Measurements from ENCODE around the gene ATP5F1D. TPM values are rescaled to one million over a fixed set of nuclear protein-coding genes. Genes with fewer than 3 reads are reported as not detected.

ATP5F1D gene
- total RNA-seq, 1 experiment from 2014 or later = 157 TPM

DNA sequence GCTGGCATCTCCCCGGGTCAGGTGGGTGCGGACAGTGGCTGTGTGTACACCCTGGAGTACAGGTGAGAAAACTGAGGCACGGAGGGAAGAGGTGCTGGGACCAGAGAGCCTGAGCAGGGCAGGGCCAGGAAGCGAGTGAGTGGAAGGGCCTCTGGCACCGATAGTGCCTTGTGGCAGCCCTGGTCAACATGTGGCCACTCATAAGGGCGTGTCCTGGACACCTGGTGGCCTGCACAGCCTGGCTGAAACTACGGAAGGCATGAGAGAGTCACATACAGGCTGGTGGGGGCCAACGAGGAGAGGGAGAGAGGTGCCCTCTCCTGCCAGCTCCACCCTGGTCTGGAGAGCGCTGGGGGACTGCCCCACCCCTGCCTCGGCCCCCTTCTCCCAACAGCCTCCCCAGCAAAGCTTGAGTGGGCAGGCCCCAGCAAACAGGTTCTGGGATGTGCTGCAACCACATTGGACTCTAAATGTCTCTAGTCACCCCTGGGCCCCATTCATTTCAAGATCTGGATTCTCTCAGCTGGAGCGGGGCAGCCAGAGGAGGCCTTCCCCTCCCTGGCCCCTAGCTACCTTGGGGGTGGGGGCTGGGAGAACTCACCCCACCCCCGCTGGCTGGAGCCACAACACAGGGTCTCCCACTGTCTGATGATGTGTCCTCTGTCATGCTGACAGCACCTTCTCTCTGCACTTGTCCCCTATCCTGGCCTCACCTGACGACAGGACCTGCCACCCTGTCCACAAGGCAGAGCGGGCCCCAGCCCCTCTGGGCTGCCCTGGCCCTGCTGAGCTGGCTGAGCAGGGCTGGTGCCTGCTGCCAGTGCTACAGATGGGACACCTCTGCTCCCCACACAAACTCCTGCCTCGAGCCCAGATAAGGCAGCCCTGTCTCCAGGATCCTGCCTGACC, 9.6 kb upstream of the ATP5F1D start:
- H3K27me3 ChIP-seq (ENCODE audit: insufficient read depth, low read depth) = no peaks in the 10 kb centered on the region
- intact Hi-C loops (cut with micrococcal nuclease; ENCODE audit: unreplicated experiment) = no loop called here
- H3K4me3 ChIP-seq = no peak overlapping the region
- ChIA-PET POLR2A (ENCODE audit: unreplicated experiment) (no interaction called here), CTCF (interaction anchor here (0.5 kb wide), 1 partner anchor 118 kb away, joined by 6 read pairs; no protein-coding TSS in a partner anchor)
- no peaks in the 10 kb centered on the region for H3K79me2 ChIP-seq (ENCODE audit: low read depth)
- DNase-seq = peak; percentile 61 to 63
- TF ChIP-seq EZH2 (IDR thresholded peaks at IDR 0.05; ENCODE audit: low read depth) = no peak
- TF ChIP-seq, protein P1, sequence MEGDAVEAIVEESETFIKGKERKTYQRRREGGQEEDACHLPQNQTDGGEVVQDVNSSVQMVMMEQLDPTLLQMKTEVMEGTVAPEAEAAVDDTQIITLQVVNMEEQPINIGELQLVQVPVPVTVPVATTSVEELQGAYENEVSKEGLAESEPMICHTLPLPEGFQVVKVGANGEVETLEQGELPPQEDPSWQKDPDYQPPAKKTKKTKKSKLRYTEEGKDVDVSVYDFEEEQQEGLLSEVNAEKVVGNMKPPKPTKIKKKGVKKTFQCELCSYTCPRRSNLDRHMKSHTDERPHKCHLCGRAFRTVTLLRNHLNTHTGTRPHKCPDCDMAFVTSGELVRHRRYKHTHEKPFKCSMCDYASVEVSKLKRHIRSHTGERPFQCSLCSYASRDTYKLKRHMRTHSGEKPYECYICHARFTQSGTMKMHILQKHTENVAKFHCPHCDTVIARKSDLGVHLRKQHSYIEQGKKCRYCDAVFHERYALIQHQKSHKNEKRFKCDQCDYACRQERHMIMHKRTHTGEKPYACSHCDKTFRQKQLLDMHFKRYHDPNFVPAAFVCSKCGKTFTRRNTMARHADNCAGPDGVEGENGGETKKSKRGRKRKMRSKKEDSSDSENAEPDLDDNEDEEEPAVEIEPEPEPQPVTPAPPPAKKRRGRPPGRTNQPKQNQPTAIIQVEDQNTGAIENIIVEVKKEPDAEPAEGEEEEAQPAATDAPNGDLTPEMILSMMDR (conservative IDR thresholded peaks at IDR 0.05) = no peak
- peaks cover 9% of the 10 kb centered on the region for H3F3A ChIP-seq (ENCODE audit: insufficient read depth, low read depth)
- H4K20me1 ChIP-seq (ENCODE audit: insufficient read depth) = no peaks in the 10 kb centered on the region
- no peak overlapping the region for H2AFZ ChIP-seq
- H3K4me1 ChIP-seq (replicated peaks; ENCODE audit: insufficient read depth) = 0 out of 2 replicates have a peak, but pooled peaks cover 6% of the 10 kb centered on the region
- no peak overlapping the region for H3K27ac ChIP-seq
- no TSS peak for BruUV-seq (replicated peaks)
- H3K9me2 ChIP-seq (ENCODE audit: insufficient read depth) = no peaks in the 10 kb centered on the region
- H3K9me3 ChIP-seq (ENCODE audit: insufficient read depth, low read depth) = no peaks in the 10 kb centered on the region
- no peaks in the 10 kb centered on the region for H3K36me3 ChIP-seq (ENCODE audit: low read depth)
- H3K4me2 ChIP-seq = no peak overlapping the region

DNA sequence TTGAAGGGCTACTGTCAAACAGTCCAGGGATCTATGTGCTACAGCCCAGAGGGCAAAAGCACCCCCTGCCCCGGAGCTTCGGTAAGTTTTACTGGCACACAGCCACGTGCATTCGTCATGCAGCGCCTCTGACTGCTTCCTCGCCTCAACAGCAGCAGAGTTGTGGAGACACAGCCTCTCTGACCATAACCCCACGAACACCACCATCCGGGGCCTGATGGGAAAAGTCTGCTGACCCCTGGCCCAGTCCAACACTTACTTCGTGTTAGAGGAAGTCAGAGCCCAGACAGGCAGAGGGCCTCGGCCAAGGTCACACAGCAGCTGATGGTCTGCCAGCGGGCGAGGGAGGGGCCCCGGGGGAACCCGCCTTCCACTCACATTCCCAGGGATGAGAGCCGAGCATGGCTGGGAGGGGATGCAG, 8.9 kb upstream of the ATP5F1D start:
- no peaks in the 10 kb centered on the region for H3K27me3 ChIP-seq (ENCODE audit: insufficient read depth, low read depth)
- TF ChIP-seq, protein P1 (conservative IDR thresholded peaks at IDR 0.05) = no peak
- no peak for TF ChIP-seq EZH2 (IDR thresholded peaks at IDR 0.05; ENCODE audit: low read depth)
- no peaks in the 10 kb centered on the region for H3K9me2 ChIP-seq (ENCODE audit: insufficient read depth)
- no peak overlapping the region for H3K27ac ChIP-seq
- no peak overlapping the region for H2AFZ ChIP-seq
- no peaks in the 10 kb centered on the region for H3K9me3 ChIP-seq (ENCODE audit: insufficient read depth, low read depth)
- 0 out of 2 replicates have a peak, but pooled peaks cover 6% of the 10 kb centered on the region for H3K4me1 ChIP-seq (replicated peaks; ENCODE audit: insufficient read depth)
- POLR2A ChIA-PET (ENCODE audit: unreplicated experiment) = interaction anchor here (0.5 kb wide), 1 partner anchor 9 kb away, joined by 3 read pairs; the partner anchor contains the start of gene ATP5F1D
- H3K79me2 ChIP-seq (ENCODE audit: low read depth) = no peaks in the 10 kb centered on the region
- peaks cover 9% of the 10 kb centered on the region for H3F3A ChIP-seq (ENCODE audit: insufficient read depth, low read depth)
- BruUV-seq (replicated peaks) = no TSS peak
- CTCF ChIA-PET = interaction anchor here (0.5 to 0.6 kb wide), 2 partner anchors 66 to 119 kb away, joined by 3 to 6 read pairs; no protein-coding TSS in a partner anchor
- H3K4me2 ChIP-seq = no peak overlapping the region
- H4K20me1 ChIP-seq (ENCODE audit: insufficient read depth) = no peaks in the 10 kb centered on the region
- no peaks in the 10 kb centered on the region for H3K36me3 ChIP-seq (ENCODE audit: low read depth)
- intact Hi-C loops (cut with micrococcal nuclease; ENCODE audit: unreplicated experiment) = no loop called here
- no peak overlapping the region for H3K4me3 ChIP-seq
- no peak for DNase-seq

DNA sequence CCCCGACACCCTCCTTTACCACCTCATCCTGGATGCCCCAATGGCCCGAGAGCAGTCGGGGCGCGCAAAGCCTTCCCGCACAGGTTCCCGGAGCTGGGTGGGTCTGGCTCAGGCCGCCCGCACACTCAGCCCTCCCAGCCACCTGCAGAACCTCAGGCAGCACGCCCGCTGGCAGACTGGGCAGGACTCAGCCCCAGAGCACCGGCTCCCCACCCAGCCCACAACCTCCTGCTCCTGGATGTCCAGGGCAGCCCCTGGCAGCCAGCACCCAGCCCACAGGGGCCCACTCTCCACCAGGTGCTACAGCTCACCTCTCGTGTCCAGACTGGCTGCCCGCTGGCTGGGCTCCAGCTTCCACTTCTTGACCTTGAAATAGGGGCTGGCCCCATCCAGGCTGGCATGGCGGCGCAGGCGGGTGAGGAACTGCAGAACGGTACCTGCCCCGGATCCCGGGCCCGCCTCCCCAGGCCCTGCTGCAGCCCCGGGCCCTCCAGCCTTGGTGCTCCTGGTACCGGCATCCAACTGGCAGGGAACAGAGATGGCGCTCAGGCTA, 8.4 kb upstream of the ATP5F1D start:
- Histone ChIP-seq H4K20me1 (ENCODE audit: insufficient read depth) (no peaks in the 10 kb centered on the region), H3K27me3 (ENCODE audit: insufficient read depth, low read depth) (no peaks in the 10 kb centered on the region), H3K4me1 (replicated peaks; ENCODE audit: insufficient read depth) (0 out of 2 replicates have a peak, but pooled peaks cover 6% of the 10 kb centered on the region), H3K79me2 (ENCODE audit: low read depth) (no peaks in the 10 kb centered on the region), H3K4me3 (no peak overlapping the region), H3K9me3 (ENCODE audit: insufficient read depth, low read depth) (no peaks in the 10 kb centered on the region), H2AFZ (no peak overlapping the region), H3K9me2 (ENCODE audit: insufficient read depth) (no peaks in the 10 kb centered on the region), H3K4me2 (no peak overlapping the region), H3F3A (ENCODE audit: insufficient read depth, low read depth) (peaks cover 9% of the 10 kb centered on the region), H3K27ac (no peak overlapping the region), H3K36me3 (ENCODE audit: low read depth) (no peaks in the 10 kb centered on the region)
- no peak for TF ChIP-seq EZH2 (IDR thresholded peaks at IDR 0.05; ENCODE audit: low read depth)
- TF ChIP-seq, protein P1 (conservative IDR thresholded peaks at IDR 0.05) = no peak
- BruUV-seq (replicated peaks) = no TSS peak
- no peak for DNase-seq
- POLR2A ChIA-PET (ENCODE audit: unreplicated experiment) = interaction anchor here (0.5 kb wide), 1 partner anchor 8 kb away, joined by 3 read pairs; the partner anchor contains the start of gene ATP5F1D
- intact Hi-C loops (cut with micrococcal nuclease; ENCODE audit: unreplicated experiment) = no loop called here
- CTCF ChIA-PET = interaction anchor here (0.6 kb wide), 1 partner anchor 67 kb away, joined by 3 read pairs; no protein-coding TSS in a partner anchor
